GM23338 (cell line): ENCODE data around the gene CHST12. TPM values are rescaled to one million over a fixed set of nuclear protein-coding genes. Genes with fewer than 3 reads are reported as not detected.

Experiments used
- ATAC-seq: fragments of 200-7000 bp; cut with Tn5 transposase; 3 replicates; pipeline ENCODE4 v1.9.1; 2020
- DNase-seq: peaks from one replicate; pipeline ENCODE4 v3.0.0-alpha.2; 2015; ENCODE audit warnings: low spot score
- H2AFZ ChIP-seq: fragments of 200-600 bp; sonication (generic); 2 replicates; pipeline ENCODE4 v1.8.0; 2016; ENCODE audit warnings: antibody characterized with exemption, mild to moderate bottlenecking, moderate library complexity
- H3F3A ChIP-seq: fragments of 200-600 bp; sonication (generic); replicated peaks from 2 replicates; pipeline ENCODE4 v1.8.0; 2017; ENCODE audit warnings: antibody characterized with exemption, mixed run types, low read depth
- H3K27ac ChIP-seq: fragments of 200-600 bp; sonication (generic); 2 replicates; pipeline ENCODE4 v1.6.1; 2016; ENCODE audit warnings: low read depth
- H3K27me3 ChIP-seq: fragments of 200-600 bp; sonication (generic); 2 replicates; pipeline ENCODE4 v1.8.0; 2016; ENCODE audit warnings: mild to moderate bottlenecking, mixed run types, moderate library complexity; ENCODE audit not compliant: insufficient read depth
- H3K36me3 ChIP-seq: fragments of 200-600 bp; sonication (generic); 2 replicates; pipeline ENCODE4 v1.8.0; 2016; ENCODE audit warnings: mild to moderate bottlenecking; ENCODE audit not compliant: insufficient read depth
- H3K4me1 ChIP-seq: fragments of 200-600 bp; sonication (generic); 2 replicates; pipeline ENCODE4 v1.8.0; 2016; ENCODE audit warnings: mild to moderate bottlenecking, moderate library complexity; ENCODE audit not compliant: insufficient read depth
- H3K4me2 ChIP-seq: fragments of 200-600 bp; sonication (generic); 2 replicates; pipeline ENCODE4 v1.7.1; 2017; ENCODE audit warnings: mixed run types
- H3K4me3 ChIP-seq: fragments of 200-600 bp; sonication (generic); 2 replicates; pipeline ENCODE4 v1.6.1; 2016; ENCODE audit warnings: mixed run types
- H3K79me2 ChIP-seq: fragments of 200-600 bp; sonication (generic); replicated peaks from 2 replicates; pipeline ENCODE4 v1.8.0; 2017; ENCODE audit warnings: mild to moderate bottlenecking; ENCODE audit not compliant: insufficient read depth
- H3K9me2 ChIP-seq: fragments of 200-600 bp; sonication (generic); 2 replicates; pipeline ENCODE4 v1.8.0; 2017; ENCODE audit not compliant: insufficient read depth
- H4K20me1 ChIP-seq: fragments of 200-600 bp; sonication (generic); replicated peaks from 2 replicates; pipeline ENCODE4 v1.8.0; 2017; ENCODE audit warnings: mild to moderate bottlenecking; ENCODE audit not compliant: insufficient read depth
- H3K27ac Mint-ChIP-seq: 2 replicates; pipeline ENCODE4 v1.8.0; 2020; ENCODE audit warnings: inconsistent platforms, mild to moderate bottlenecking, moderate library complexity, mixed read lengths
- H3K27me3 Mint-ChIP-seq: 3 replicates; pipeline ENCODE4 v1.8.0; 2022; ENCODE audit warnings: low read depth, mild to moderate bottlenecking, moderate library complexity, mixed read lengths, inconsistent platforms; ENCODE audit not compliant: insufficient read depth, poor library complexity
- H3K36me3 Mint-ChIP-seq: 3 replicates; pipeline ENCODE4 v1.8.0; 2021; ENCODE audit warnings: low read depth, mild to moderate bottlenecking, inconsistent platforms, moderate library complexity, mixed read lengths
- H3K4me1 Mint-ChIP-seq: 3 replicates; pipeline ENCODE4 v1.8.0; 2020; ENCODE audit warnings: mild to moderate bottlenecking, inconsistent platforms, mixed read lengths
- H3K4me3 Mint-ChIP-seq: 3 replicates; pipeline ENCODE4 v1.8.0; 2021; ENCODE audit warnings: moderate library complexity, mild to moderate bottlenecking, inconsistent platforms, mixed read lengths
- H3K9me3 Mint-ChIP-seq: 3 replicates; pipeline ENCODE4 v1.8.0; 2020; ENCODE audit warnings: moderate library complexity, mild to moderate bottlenecking, inconsistent platforms, mixed read lengths
- EZH2 ChIP-seq: fragments of 200-600 bp; sonication (generic); IDR thresholded peaks from one replicate; pipeline ENCODE4 v1.8.0; 2017; ENCODE audit warnings: antibody characterized with exemption, mild to moderate bottlenecking, low read depth; ENCODE audit not compliant: unreplicated experiment
- EZH2phosphoT487 ChIP-seq: fragments of 200-600 bp; sonication (generic); IDR thresholded peaks from one replicate; pipeline ENCODE4 v1.8.1; 2018; ENCODE audit warnings: antibody characterized with exemption; ENCODE audit not compliant: unreplicated experiment
- JUNB ChIP-seq: IDR thresholded peaks from one replicate; pipeline ENCODE4 v1.6.1; 2016; ENCODE audit warnings: antibody characterized with exemption; ENCODE audit not compliant: unreplicated experiment
- POLR2AphosphoS5 ChIP-seq: IDR thresholded peaks from 2 replicates; pipeline ENCODE4 v1.6.1; 2016; ENCODE audit warnings: antibody characterized with exemption, low read depth
- STAT1 ChIP-seq: IDR thresholded peaks from one replicate; pipeline ENCODE4 v1.6.1; 2016; ENCODE audit warnings: antibody characterized with exemption; ENCODE audit not compliant: unreplicated experiment
- ZNF114 ChIP-seq: fragments of 250-450 bp; sonication (Bioruptor Pico); IDR thresholded peaks from 2 replicates; pipeline ENCODE4 v1.5.0; 2020; ENCODE audit warnings: mild to moderate bottlenecking, moderate library complexity
- ZNF331 ChIP-seq: fragments of 250-450 bp; sonication (Bioruptor Pico); IDR thresholded peaks from 2 replicates; pipeline ENCODE4 v1.5.0; 2020; ENCODE audit warnings: low read depth, mild to moderate bottlenecking, moderate library complexity
- polyA plus RNA-seq: library from polyadenylated mRNA; unstranded; fragments of >200 nt; fragmentation: Nextera tagmentation; extraction: Ambion mirVana; gene quantifications from 2 replicates; pipeline ENCODE4 v1.2.1, GENCODE V29; 2016
- total RNA-seq: library from RNA; depleted of rRNA; stranded (reverse); fragments of >200 nt; shearing (Covaris generic); gene quantifications from 2 replicates; pipeline ENCODE4 v1.2.3, GENCODE V29; 2014
- TF ChIP-seq, protein P1 (sequence below): IDR thresholded peaks from one replicate; pipeline ENCODE4 v1.6.1; 2018; ENCODE audit warnings: antibody characterized with exemption; ENCODE audit not compliant: unreplicated experiment
- TF ChIP-seq, protein P2 (sequence below): fragments of 250-450 bp; sonication (Bioruptor Pico); IDR thresholded peaks from 2 replicates; pipeline ENCODE4 v1.5.0; 2020; ENCODE audit warnings: mild to moderate bottlenecking, moderate library complexity

CHST12 gene
- total and polyA plus RNA-seq, 2 experiments from 2014 or later, result 10.1 to 14.6 TPM

DNA sequence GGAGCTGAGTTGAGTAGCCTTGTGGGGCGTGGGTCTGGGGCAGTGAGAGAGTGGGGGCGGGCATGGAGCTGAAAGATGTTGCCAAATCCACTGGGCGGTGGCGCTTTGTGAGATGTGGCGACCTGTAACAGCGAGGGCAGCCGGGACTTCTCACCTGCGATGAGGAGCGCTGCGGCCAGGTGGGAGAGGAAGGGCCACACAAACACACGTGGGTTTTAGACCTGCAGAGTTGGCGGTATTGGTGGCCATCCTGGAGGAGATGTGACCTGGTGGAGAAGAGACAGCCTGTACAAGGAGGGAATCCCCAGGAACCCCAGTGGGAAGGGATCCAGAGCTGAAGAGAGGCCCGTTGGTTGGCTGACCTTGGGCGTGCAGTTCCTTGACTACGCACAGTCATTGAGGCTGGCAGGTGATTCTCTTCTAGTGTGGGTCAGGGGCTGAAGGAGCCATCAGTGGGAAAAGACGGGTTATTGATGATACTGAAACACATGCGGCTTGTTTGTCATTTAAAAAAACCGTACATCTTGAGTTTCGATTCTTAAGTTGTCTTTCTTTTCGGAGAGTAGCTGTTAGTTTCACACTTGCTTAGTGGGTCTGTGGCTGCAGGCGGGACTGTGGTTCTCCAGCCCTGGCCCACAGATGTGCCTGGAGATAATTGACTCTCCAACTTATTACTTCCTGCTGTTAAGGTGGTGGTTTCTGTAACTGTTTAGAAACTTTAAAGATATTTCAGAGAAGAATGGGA, 2.4 kb downstream of the CHST12 start:
- peaks cover 54% of the 10 kb centered on the region for H3K79me2 ChIP-seq
- H2AFZ ChIP-seq, result no peak overlapping the region
- DNase-seq, result no peak
- H3K4me1 ChIP-seq, result peaks cover 13% of the 10 kb centered on the region
- Mint-ChIP-seq H3K9me3 (no peaks in the 10 kb centered on the region), H3K4me3 (0 out of 3 replicates have a peak overlapping the region, but pooled peaks have one; percentile 4), H3K36me3 (no peaks in the 10 kb centered on the region; the same call in 2 of the 3 replicates), H3K27ac (no peak overlapping the region), H3K4me1 (peaks cover 34% of the 10 kb centered on the region), H3K27me3 (peaks cover 12% of the 10 kb centered on the region)
- H3F3A ChIP-seq, result peaks cover 21% of the 10 kb centered on the region; the same call in 1 of the 2 replicates
- ATAC-seq, result no peak
- H3K27ac ChIP-seq, result no peak overlapping the region
- H3K36me3 ChIP-seq, result no peaks in the 10 kb centered on the region
- H4K20me1 ChIP-seq, result peaks cover 6% of the 10 kb centered on the region
- H3K9me2 ChIP-seq, result no peaks in the 10 kb centered on the region
- H3K4me2 ChIP-seq, result no peak overlapping the region
- TF ChIP-seq, protein P1, sequence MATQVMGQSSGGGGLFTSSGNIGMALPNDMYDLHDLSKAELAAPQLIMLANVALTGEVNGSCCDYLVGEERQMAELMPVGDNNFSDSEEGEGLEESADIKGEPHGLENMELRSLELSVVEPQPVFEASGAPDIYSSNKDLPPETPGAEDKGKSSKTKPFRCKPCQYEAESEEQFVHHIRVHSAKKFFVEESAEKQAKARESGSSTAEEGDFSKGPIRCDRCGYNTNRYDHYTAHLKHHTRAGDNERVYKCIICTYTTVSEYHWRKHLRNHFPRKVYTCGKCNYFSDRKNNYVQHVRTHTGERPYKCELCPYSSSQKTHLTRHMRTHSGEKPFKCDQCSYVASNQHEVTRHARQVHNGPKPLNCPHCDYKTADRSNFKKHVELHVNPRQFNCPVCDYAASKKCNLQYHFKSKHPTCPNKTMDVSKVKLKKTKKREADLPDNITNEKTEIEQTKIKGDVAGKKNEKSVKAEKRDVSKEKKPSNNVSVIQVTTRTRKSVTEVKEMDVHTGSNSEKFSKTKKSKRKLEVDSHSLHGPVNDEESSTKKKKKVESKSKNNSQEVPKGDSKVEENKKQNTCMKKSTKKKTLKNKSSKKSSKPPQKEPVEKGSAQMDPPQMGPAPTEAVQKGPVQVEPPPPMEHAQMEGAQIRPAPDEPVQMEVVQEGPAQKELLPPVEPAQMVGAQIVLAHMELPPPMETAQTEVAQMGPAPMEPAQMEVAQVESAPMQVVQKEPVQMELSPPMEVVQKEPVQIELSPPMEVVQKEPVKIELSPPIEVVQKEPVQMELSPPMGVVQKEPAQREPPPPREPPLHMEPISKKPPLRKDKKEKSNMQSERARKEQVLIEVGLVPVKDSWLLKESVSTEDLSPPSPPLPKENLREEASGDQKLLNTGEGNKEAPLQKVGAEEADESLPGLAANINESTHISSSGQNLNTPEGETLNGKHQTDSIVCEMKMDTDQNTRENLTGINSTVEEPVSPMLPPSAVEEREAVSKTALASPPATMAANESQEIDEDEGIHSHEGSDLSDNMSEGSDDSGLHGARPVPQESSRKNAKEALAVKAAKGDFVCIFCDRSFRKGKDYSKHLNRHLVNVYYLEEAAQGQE, result no peak
- H3K4me3 ChIP-seq, result no peak overlapping the region
- H3K27me3 ChIP-seq, result no peaks in the 10 kb centered on the region

DNA sequence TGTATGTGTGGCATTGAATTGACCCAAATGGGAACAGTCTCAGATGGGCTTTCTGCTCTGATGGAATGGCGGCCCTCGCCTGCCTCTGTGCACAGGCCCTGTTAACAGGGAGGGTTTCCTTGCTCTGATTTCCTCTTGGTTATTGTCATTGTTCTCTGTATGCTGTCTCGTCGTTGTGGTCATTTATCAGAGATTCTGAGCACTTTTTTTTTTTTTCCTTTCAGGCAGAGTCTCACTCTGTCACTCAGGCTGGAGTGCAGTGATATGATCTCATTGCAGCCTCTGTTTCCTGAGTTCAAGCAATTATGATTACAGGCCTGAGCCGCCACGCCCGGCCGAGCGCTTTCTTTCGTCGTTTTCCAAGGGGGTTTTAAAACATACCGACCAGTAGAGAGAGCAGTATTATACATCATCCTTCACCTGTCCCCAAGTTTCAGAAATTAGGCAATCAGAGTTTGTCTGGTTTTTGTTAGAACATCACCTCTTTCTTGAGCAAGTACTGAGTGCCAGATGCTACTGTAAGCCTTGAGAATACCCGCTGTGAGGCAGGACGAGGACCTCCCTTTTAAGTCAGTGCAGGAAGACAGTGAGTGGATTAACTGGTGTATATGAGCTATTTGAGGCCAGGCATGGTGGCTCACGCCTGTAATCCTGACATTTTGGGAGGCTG, 6.5 kb downstream of the CHST12 start:
- peaks cover 31% of the 10 kb centered on the region for H3K4me1 Mint-ChIP-seq
- H2AFZ ChIP-seq, result no peak overlapping the region
- peak; percentile 26; the same call in 2 of the 3 replicates for ATAC-seq
- H3K4me2 ChIP-seq, result no peak overlapping the region
- peaks cover 83% of the 10 kb centered on the region for H3K79me2 ChIP-seq
- no peaks in the 10 kb centered on the region; the same call in 2 of the 3 replicates for H3K36me3 Mint-ChIP-seq
- DNase-seq, result no peak
- H3K9me2 ChIP-seq, result no peaks in the 10 kb centered on the region
- no peak overlapping the region for H3K4me3 ChIP-seq
- H3K27ac ChIP-seq, result no peak overlapping the region
- H3K9me3 Mint-ChIP-seq, result no peaks in the 10 kb centered on the region
- H3F3A ChIP-seq, result peaks cover 8% of the 10 kb centered on the region; the same call in 1 of the 2 replicates
- peaks cover 9% of the 10 kb centered on the region for H3K4me1 ChIP-seq
- no peak overlapping the region for H3K4me3 Mint-ChIP-seq
- H4K20me1 ChIP-seq, result peaks cover 6% of the 10 kb centered on the region
- H3K27me3 ChIP-seq, result no peaks in the 10 kb centered on the region
- H3K27ac Mint-ChIP-seq, result no peak overlapping the region
- H3K36me3 ChIP-seq, result no peaks in the 10 kb centered on the region
- H3K27me3 Mint-ChIP-seq, result peaks cover 9% of the 10 kb centered on the region
- TF ChIP-seq, protein P2, sequence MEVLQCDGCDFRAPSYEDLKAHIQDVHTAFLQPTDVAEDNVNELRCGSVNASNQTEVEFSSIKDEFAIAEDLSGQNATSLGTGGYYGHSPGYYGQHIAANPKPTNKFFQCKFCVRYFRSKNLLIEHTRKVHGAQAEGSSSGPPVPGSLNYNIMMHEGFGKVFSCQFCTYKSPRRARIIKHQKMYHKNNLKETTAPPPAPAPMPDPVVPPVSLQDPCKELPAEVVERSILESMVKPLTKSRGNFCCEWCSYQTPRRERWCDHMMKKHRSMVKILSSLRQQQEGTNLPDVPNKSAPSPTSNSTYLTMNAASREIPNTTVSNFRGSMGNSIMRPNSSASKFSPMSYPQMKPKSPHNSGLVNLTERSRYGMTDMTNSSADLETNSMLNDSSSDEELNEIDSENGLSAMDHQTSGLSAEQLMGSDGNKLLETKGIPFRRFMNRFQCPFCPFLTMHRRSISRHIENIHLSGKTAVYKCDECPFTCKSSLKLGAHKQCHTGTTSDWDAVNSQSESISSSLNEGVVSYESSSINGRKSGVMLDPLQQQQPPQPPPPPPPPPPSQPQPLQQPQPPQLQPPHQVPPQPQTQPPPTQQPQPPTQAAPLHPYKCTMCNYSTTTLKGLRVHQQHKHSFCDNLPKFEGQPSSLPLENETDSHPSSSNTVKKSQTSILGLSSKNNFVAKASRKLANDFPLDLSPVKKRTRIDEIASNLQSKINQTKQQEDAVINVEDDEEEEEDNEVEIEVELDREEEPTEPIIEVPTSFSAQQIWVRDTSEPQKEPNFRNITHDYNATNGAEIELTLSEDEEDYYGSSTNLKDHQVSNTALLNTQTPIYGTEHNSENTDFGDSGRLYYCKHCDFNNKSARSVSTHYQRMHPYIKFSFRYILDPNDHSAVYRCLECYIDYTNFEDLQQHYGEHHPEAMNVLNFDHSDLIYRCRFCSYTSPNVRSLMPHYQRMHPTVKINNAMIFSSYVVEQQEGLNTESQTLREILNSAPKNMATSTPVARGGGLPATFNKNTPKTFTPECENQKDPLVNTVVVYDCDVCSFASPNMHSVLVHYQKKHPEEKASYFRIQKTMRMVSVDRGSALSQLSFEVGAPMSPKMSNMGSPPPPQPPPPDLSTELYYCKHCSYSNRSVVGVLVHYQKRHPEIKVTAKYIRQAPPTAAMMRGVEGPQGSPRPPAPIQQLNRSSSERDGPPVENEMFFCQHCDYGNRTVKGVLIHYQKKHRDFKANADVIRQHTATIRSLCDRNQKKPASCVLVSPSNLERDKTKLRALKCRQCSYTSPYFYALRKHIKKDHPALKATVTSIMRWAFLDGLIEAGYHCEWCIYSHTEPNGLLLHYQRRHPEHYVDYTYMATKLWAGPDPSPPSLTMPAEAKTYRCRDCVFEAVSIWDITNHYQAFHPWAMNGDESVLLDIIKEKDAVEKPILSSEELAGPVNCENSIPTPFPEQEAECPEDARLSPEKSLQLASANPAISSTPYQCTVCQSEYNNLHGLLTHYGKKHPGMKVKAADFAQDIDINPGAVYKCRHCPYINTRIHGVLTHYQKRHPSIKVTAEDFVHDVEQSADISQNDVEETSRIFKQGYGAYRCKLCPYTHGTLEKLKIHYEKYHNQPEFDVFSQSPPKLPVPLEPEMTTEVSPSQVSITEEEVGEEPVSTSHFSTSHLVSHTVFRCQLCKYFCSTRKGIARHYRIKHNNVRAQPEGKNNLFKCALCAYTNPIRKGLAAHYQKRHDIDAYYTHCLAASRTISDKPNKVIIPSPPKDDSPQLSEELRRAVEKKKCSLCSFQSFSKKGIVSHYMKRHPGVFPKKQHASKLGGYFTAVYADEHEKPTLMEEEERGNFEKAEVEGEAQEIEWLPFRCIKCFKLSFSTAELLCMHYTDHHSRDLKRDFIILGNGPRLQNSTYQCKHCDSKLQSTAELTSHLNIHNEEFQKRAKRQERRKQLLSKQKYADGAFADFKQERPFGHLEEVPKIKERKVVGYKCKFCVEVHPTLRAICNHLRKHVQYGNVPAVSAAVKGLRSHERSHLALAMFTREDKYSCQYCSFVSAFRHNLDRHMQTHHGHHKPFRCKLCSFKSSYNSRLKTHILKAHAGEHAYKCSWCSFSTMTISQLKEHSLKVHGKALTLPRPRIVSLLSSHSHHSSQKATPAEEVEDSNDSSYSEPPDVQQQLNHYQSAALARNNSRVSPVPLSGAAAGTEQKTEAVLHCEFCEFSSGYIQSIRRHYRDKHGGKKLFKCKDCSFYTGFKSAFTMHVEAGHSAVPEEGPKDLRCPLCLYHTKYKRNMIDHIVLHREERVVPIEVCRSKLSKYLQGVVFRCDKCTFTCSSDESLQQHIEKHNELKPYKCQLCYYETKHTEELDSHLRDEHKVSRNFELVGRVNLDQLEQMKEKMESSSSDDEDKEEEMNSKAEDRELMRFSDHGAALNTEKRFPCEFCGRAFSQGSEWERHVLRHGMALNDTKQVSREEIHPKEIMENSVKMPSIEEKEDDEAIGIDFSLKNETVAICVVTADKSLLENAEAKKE, result no peak
- TF ChIP-seq STAT1, result no peak
- no peak for TF ChIP-seq EZH2
- no peak for TF ChIP-seq ZNF331
- no peak for TF ChIP-seq ZNF114
- no peak for TF ChIP-seq EZH2phosphoT487
- TF ChIP-seq POLR2AphosphoS5, result no peak
- no peak for TF ChIP-seq JUNB
